Spleen (tissue), 7 donors: ENCODE results near the gene TAOK1.

ENCODE experiments used
- POLR2A ChIP-seq, 3 donors: fragments of 450-650 bp; IDR thresholded peaks; one replicate each; pipeline ENCODE4 v1.5.1; 2017; ENCODE audit warnings: antibody characterized with exemption in 3 of 3, mild to moderate bottlenecking in 1 of 3
- TF ChIP-seq, protein P1 (sequence below), 11 experiments: fragments of 200-600 bp in 7 of 11; fragments of 450-650 bp in 4 of 11; sonication (generic) in 4 of 11; IDR thresholded peaks in 8 of 11; conservative IDR thresholded peaks in 3 of 11; 1 replicate in 7 of 11; 2 replicates in 4 of 11; pipeline versions ENCODE4 v1.4.0 to v1.8.0; 2016 to 2021; ENCODE audit warnings: antibody characterized with exemption in 11 of 11, inconsistent platforms in 4 of 11, mild to moderate bottlenecking in 1 of 11
- donor health status: DM: no; HTN: no; CAD: no; lungs with moderate emphysema.
- donor health status: DM: no; HTN: no; CAD: no.
- donor health status: DM: no; HTN: no; CAD: no.

DNA sequence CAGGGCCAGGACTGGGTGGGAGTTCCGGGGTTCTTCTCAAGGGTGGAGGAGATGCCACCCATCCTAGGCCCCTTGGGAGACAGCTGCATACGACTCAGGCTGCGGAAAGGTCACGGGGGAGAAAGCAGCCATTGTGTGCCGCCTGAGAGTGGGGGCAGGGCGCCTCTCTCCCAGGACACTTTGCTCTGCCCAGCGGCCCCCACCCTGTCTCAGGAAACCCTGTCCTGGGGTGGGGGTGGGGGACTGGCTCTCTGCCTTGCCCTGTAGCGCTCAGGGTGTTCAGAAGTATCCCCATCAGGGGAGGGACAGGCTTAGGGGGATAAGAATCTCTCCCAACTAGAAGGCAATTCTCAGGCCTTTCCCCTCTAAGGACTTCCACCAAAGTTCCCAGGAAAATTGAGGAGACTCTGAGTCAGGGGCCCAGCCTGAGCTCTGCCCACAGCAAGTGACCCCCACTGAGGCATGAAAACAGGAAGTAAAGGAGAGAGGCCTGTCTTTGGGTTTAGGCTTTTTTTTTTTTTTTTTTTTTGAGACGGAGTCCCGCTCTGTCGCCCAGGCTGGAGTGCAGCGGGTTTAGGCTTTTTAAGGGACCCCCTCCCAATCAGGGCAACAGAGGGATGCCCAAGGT lies 194.4 kb downstream of the TAOK1 start:
- TF ChIP-seq, protein P1, sequence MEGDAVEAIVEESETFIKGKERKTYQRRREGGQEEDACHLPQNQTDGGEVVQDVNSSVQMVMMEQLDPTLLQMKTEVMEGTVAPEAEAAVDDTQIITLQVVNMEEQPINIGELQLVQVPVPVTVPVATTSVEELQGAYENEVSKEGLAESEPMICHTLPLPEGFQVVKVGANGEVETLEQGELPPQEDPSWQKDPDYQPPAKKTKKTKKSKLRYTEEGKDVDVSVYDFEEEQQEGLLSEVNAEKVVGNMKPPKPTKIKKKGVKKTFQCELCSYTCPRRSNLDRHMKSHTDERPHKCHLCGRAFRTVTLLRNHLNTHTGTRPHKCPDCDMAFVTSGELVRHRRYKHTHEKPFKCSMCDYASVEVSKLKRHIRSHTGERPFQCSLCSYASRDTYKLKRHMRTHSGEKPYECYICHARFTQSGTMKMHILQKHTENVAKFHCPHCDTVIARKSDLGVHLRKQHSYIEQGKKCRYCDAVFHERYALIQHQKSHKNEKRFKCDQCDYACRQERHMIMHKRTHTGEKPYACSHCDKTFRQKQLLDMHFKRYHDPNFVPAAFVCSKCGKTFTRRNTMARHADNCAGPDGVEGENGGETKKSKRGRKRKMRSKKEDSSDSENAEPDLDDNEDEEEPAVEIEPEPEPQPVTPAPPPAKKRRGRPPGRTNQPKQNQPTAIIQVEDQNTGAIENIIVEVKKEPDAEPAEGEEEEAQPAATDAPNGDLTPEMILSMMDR (IDR thresholded peaks at IDR 0.05 in 8 of 11, conservative IDR thresholded peaks at IDR 0.05 in 3 of 11): no peak
- TF ChIP-seq POLR2A (IDR thresholded peaks at IDR 0.05): no peak
